Subcutaneous adipose tissue (tissue), 4 donors: ENCODE data around the gene ATG10. TPM values are rescaled to one million over a fixed set of nuclear protein-coding genes. Genes with fewer than 3 reads are reported as not detected.

Experiments
- total RNA-seq, 4 donors: library from RNA; depleted of rRNA; stranded (reverse); fragments of >200 nt; gene quantifications; one replicate each; pipeline ENCODE4 v1.1.0, GENCODE V29; 2016
- TF ChIP-seq, protein P1 (sequence below): fragments of 450-650 bp; IDR thresholded peaks from one replicate; pipeline ENCODE4 v1.5.1; 2016; ENCODE audit warnings: low read depth, mild to moderate bottlenecking, control low read depth, antibody characterized with exemption, moderate library complexity

ATG10 gene
- total RNA-seq, 4 donors from 2014 or later = 7.0 to 17.9 (median 7.6) TPM

DNA sequence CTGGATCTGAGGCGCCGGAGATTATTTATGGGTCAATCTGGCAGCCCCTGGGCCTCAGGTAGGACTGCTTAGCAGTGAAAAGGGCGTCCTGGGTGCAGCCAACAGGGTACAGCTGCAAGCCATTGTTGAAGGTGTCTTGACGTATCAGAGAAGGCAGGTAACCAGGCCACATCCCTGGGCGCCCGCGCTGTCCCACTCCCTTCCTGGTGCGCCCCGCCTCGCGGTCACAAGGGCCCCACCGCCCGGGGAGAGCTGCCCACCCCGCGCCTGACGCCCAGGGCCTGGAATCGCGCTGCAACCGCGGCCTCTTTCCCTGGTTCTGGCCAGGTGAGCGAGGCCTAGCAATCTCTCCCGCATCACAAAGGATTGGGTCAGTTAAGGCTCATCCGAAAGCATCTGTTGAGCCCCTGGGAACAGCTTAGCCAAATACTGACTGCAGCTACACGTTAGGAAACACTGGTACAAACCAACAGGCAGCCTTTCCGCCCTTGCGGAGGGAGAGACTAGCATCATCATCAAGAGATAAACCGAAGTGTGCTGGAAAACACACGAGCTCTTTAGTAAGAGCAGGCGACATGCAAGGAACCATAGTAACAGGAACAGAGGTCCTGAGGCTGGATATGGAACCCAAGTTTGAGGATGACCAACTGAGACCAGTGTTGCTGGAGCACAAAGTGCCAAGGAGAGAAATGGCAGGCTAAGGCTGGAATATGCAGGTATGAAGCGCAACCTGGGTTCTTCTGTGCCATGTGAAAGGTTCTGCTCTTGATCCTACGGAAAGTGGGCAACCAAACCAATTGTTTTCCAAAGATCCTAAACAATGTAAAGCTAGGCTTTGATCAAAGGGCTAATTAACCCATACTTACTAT, 302.8 kb downstream of the ATG10 start:
- TF ChIP-seq, protein P1, sequence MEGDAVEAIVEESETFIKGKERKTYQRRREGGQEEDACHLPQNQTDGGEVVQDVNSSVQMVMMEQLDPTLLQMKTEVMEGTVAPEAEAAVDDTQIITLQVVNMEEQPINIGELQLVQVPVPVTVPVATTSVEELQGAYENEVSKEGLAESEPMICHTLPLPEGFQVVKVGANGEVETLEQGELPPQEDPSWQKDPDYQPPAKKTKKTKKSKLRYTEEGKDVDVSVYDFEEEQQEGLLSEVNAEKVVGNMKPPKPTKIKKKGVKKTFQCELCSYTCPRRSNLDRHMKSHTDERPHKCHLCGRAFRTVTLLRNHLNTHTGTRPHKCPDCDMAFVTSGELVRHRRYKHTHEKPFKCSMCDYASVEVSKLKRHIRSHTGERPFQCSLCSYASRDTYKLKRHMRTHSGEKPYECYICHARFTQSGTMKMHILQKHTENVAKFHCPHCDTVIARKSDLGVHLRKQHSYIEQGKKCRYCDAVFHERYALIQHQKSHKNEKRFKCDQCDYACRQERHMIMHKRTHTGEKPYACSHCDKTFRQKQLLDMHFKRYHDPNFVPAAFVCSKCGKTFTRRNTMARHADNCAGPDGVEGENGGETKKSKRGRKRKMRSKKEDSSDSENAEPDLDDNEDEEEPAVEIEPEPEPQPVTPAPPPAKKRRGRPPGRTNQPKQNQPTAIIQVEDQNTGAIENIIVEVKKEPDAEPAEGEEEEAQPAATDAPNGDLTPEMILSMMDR = no peak

DNA sequence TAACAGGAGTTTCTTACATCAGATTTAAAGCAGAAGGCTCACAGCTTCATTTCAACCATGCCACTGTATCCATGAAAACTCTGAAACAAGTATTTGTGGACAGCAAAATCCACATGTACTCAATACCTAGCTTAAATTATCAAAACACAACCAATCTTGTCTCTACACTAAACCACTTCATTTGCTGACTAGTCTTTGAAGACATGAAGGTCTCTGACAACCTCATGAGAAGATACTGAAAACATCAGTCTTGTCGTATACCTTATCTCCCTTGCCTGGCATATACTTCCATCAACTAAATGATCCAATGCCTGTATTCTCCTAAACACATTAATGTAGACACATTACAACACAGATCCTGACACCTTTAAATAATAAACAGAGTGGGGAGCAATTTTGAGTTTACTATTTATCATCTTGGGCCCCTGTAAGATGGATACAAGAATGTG, 303.4 kb downstream of the ATG10 start:
- TF ChIP-seq, protein P1 = no peak

DNA sequence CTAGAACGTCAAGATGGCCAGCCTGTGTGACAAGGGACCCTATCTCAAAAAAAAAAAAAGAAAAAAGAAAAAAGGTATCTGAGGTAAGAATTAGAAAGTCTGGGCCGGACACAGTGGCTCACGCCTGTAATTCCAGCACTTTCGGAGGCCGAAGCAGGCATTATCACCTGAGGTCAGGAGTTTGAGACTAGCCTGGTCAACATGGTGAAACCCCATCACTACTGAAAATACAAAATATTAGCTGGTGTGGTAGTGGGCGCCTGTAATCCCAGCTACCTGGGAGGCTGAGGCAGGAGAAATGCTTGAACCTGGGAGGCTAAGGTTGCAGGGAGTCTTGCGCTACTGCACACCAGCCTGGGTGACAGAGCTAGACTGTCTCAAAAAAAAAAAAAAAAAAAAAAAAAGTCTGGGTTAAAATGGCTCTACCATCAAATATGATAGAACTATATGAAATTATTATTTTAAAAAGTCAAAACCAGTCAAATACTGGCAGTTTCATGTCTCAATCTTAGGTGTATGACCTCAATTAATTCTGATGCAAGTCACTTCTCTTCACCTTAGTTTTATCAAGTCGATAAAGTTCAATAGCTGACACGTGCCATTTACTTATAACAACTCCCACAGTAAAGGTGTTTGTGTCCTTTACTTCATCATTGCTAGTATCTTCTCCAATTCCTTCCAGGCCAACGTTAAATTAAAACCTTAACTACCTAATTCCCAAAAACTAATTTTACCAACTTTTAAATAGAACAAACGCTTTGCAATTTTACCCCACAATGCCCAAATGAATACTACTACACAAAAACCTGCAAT, 305.2 kb downstream of the ATG10 start:
- TF ChIP-seq, protein P1 = no peak

DNA sequence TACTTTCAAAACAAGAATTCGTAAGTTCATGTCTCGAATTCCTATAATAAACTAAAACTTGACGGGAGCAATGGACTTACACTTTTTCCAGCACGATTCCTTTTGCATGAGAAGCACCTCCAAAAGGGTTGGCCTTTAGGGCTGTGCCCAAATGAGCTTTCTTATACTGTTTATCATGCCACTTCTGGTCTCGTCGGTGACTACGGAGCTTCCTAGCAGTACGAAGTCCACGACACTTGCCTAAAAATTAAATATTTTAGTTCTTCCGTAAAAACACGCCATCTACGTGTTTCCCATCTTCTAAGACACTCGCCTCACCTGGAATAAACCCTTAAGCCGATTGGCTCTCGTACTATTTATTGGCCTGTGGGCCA, 305.8 kb downstream of the ATG10 start:
- TF ChIP-seq, protein P1 = no peak

DNA sequence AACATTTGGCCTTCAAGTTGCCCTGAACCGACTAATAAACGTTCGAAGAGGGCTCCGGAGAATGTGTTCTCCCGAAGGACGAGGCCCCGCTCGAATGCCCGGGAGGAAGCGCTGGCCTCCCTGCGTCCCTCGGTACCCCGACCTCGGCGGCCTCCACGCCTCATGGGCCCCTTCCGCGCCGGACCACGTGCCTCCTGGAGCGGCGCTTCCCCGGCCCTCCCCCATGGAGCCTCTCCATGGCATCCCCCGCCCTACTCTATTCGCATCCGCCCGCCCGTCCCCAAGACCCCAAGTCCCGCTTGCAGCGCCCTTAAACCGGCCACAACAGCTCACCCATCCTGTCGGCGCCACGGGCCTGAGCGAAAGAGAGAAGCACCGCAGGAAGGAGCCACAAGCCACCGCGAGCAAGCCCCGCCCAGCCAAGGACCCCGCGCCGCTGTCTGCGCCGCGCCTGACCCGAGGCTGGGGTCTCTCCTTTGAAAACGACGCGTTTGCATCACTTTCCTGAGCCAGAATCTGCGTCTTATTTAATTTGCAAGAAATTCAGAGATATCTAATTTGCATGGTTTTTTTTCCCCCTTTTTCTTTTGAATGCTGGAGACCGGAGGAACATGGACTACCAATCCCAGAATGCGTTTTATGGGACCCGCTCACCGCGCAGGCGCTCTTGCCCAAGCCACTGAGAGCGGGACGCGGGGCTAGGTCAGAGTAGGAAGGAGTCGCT, 306.3 kb downstream of the ATG10 start, which contains the start of gene RPS23:
Gene RPS23, minus strand, starts transcription at position 368 of the 724 bp plus-strand sequence. Its CDS starts 31 bp downstream, at position 337.
- TF ChIP-seq, protein P1 = no peak

DNA sequence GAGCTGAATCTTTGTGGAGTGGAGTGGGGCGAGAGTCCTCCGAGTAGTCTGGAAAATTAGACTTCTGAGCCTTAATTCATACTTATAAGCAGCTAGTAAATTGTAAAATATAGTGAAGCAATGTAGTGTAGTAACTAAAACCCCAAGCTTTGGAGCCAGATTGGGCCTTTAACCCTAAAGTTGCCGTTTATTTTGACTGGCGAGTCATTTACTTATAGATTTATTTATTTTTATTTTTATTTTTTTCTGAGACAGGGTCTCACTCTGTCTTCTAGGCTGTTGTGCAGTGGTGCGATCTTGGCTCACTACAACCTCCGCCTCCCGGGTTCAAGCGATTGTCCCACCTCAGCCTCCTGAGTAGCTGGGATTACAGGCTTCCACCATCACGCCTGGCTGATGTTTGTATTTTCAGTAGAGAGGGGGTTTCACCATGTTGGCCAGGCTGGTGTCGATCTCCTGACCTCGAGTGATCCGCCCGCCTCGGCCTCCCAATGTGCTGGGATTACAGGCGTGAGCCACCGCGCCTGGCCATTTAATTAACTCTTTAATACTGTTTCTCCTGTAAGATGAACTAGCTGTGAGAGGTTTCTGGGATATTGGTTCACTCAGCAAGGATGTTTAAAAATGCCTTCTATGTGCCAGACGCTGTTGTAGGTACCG, 307.0 kb downstream of the ATG10 start:
- TF ChIP-seq, protein P1 = no peak
